ENCODE results near the gene KLHL7.
"Not testable (repeated sequence)": the region's sequence is repeated elsewhere in the genome, so short reads cannot be mapped to it uniquely, and the experiment has no call there.

Gene KLHL7

DNA sequence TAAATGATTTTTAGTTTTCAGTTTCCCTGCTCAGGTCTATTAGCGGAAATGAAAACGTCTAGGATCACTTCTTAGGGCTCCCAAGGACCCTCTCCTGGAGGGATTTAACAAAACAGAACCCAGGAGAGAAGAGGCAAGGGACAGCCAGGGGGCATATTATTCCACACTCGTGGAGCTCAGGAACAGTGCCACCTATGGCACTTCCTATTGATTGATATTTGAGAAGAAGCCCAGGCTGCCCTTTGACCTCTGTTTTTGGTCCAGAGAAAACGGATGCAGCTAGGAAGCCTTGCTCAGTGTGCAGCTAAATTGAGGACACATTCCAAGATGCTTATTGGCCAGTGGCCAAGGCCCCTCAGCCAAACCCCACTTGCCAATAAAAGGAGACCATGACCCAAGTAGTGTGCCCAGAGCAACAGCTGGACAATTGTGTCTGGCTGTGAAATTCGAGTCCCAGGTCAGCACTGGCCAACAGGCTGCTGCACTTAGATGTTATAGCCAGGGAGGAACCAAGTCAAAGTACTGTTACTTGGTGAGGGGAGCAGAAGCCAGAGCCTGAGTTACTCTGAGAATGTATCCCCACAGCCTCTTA, 117.0 kb downstream of the KLHL7 start:
- DNase-seq, result peak; percentile 26

DNA sequence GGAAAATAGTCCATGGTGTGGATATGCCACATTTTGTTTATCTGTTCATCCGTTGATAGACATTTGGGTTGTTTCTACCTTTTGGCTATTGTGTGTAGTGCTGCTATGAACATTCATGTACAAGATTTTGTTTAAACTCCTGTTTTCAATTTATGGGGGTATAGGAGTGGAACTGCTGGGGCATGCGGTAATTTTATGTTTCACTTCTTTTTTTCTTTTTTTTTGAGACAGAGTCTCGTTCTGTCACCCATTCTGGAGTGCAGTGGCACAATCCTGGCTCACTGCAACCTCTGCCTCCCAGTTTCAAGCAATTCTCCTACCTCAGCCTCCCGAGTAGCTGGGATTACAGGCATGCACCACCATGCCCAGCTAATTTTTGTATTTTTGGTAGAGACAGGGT, 118.8 kb downstream of the KLHL7 start:
- not testable (repeated sequence) for DNase-seq

DNA sequence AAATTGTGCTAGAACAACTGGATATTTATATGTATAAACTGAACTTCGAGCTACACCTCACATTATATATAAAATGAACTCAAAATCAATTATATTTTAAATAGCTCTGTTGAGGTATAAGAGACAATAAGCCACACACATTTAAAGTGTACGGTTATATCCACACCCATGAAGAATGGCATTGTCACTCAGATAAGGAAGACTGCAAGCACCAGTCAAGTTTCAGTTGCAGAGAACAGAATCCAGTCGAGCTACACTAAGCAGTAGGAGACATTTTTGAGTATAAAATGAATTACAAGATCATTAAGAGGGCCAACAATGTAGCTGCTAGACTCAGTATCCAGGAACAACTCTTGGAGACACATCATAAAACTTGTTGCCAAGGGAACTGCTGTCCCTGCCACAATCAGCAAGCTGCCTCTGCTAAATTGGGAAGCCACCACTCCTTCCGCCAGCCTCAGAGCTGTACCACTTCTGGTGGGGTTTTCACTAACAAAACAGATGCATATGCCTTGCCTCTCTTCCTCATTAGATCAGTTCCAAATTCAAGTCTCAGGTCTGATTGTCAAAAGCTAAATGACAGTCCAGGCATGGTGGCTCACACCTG, 121.4 kb downstream of the KLHL7 start:
- DNase-seq, result no peak
